ENCODE results near the gene MCC.

The MCC gene

DNA sequence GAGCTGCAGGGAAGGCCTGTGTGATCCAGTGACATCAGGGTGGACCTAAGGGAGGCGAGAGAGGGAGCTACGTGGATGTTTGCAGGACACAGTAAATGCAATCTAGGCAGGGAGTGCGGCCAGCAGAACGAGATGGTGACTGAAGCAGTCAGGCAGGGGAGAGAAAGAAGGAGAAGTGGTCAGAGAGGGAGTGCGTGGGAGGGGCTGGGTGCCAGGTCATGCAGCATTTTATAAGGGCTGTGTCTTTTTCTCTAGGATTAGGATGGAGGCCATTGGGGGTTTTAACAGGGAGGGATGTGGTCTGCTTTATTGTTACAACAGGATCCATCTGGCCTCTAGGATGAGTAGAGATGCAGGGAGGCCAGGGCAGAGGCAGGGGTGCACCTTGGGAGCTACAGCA, 431.3 kb downstream of the MCC start:
- H3K27ac ChIP-seq, result no peak overlapping the region
- TF ChIP-seq ZFX (IDR thresholded peaks at IDR 0.05; ENCODE audit: borderline replicate concordance), result no peak
- TF ChIP-seq, protein P1, sequence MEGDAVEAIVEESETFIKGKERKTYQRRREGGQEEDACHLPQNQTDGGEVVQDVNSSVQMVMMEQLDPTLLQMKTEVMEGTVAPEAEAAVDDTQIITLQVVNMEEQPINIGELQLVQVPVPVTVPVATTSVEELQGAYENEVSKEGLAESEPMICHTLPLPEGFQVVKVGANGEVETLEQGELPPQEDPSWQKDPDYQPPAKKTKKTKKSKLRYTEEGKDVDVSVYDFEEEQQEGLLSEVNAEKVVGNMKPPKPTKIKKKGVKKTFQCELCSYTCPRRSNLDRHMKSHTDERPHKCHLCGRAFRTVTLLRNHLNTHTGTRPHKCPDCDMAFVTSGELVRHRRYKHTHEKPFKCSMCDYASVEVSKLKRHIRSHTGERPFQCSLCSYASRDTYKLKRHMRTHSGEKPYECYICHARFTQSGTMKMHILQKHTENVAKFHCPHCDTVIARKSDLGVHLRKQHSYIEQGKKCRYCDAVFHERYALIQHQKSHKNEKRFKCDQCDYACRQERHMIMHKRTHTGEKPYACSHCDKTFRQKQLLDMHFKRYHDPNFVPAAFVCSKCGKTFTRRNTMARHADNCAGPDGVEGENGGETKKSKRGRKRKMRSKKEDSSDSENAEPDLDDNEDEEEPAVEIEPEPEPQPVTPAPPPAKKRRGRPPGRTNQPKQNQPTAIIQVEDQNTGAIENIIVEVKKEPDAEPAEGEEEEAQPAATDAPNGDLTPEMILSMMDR (IDR thresholded peaks at IDR 0.05), result no peak

DNA sequence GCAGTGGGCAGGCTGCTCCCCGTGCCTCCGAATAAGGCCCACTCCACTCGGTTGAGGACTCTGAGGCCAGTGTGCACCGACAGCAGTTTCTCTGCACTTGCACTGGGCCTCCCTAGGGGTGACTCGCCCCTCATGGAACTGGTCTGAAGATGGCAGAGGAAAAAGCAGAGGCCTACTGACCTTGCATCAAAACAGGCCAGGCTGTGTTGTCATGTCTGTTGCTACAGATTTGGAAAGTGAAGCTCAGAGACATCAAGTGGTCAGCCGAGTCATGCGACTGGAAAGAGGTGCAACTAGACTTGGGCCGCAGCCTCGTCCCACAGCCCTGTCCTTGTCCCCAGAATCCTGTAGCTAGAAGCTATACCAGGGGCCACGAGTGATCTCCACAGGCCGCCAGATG, 433.4 kb downstream of the MCC start:
- H3K27ac ChIP-seq, result no peak overlapping the region
- TF ChIP-seq ZFX (IDR thresholded peaks at IDR 0.05; ENCODE audit: borderline replicate concordance), result no peak
- TF ChIP-seq, protein P1 (IDR thresholded peaks at IDR 0.05), result no peak

DNA sequence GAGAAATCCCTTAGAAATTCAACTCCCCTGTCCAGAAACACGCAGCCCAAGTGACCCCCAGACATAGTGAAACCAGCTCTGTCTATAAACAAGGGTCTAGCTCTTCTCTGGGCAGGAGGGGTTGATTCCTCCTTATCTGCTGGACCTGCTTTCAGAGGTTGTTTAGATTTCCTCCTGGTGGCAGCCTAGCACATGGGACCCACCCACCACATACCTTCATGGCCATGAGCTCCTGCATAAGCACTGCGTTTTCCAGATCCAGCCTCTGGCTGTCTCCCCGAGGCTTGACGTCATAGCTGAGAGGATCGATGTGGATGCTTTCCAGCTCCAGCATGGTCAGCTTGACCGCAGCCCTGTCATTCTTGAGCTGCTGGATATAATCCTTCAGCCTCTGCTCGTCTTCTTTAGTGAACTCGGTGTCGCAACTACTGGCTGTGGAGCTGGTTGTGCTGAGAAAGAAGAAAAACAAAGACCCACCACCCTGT, 434.7 kb downstream of the MCC start:
- H3K27ac ChIP-seq, result no peak overlapping the region
- no peak for TF ChIP-seq ZFX (IDR thresholded peaks at IDR 0.05; ENCODE audit: borderline replicate concordance)
- TF ChIP-seq, protein P1 (IDR thresholded peaks at IDR 0.05), result no peak

DNA sequence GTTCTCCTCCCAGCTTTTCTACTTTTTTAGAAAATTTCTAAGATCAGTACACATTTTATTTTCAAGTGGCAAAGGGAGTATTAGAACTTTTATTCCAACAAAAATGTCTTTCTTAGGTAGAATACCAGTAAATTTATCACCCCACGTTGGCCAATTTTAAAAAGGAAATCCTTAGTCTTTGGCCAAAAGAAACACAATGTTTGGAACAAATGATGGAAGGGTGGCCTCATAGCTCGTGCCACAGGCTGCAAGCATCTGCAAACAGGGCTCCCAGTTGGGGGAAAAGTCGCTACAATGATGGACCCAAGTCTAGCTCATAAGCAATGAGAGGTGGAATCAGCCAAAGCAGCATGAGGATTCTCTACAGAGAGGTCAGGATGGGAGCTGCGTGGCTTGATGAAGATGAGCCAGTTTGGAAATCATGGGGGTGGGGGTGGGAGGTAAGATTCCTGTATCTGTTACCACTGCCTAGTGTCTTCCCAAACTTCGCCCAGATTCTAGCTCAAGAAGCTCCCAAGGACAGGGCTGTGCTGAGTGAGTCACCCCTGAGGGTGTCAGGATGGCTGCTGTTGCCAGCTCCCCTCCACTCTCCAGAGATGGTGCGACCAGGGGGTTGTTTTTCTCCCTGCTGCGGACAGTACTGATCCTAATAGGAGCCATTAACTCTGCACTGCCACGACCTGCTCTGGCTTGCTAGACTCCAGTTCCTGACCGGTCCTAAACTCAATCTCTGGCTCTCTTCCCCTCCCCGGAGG, 436.0 kb downstream of the MCC start:
- no peak overlapping the region for H3K27ac ChIP-seq
- TF ChIP-seq, protein P1 (IDR thresholded peaks at IDR 0.05), result no peak

DNA sequence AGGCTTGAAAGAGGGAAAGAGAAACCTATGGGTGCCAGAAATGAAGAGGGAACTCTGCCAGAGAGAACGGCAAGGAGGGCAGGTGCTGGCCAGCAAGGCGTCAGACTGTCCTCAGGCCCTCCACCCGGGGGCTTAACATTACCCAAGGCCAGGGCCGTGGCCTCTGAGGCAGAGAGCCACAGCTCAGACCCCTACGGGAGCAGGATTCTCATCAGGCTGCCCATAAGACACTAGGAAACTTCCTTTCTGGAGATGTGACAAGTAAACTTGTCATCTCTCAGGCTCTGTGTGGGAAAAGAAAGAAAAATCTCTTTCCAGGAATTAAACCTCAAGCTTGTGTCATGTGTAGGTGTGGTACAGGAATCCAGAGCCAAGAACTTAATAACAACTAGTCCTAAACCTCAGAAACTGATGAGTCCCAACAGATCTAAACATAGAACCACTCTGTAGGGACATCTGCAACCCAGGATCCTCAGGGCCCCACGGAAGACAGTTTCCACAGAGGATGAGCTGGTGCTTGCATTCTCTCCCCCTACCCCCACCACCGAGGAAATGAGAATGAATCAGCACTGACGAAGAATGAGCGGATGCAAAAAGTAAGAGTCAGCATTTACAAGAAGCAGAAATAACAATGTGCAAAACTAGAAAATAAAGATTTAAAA, 437.4 kb downstream of the MCC start:
- TF ChIP-seq, protein P1 (IDR thresholded peaks at IDR 0.05), result no peak
- no peak for TF ChIP-seq ZFX (IDR thresholded peaks at IDR 0.05; ENCODE audit: borderline replicate concordance)
- H3K27ac ChIP-seq, result no peak overlapping the region

DNA sequence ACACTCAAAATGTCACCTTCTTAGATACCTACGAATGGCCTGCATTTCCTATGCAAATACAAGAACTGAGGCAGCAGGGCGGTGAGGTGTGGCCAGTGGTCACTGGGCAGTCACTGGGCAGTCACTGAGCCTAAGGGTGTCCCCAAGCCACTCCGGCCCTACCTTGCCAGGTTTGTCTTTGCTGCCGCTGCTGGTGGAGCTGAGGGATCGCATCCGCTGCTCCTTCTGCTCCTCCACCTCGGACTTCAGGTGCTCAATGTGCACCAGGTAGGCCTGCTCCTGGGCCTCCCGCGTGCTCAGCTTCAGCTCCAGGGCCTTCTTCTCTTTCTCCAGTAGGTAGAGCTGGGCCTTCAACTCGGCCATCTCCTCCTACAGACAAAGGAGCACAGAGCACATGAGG, 439.3 kb downstream of the MCC start:
- TF ChIP-seq ZFX (IDR thresholded peaks at IDR 0.05; ENCODE audit: borderline replicate concordance), result no peak
- TF ChIP-seq, protein P1 (IDR thresholded peaks at IDR 0.05), result no peak
- H3K27ac ChIP-seq, result no peak overlapping the region
